Neural cell (in vitro differentiated cells): ENCODE results near the gene SLC9A3. TPM values are rescaled to one million over a fixed set of nuclear protein-coding genes. Genes with fewer than 3 reads are reported as not detected.

Experiments
- H2AFZ ChIP-seq: fragments of 200-600, 300-800 bp; sonication (generic), shearing (Covaris generic); 2 replicates; pipeline ENCODE4 v1.6.0; 2014; ENCODE audit warnings: low read depth, mild to moderate bottlenecking, antibody characterized with exemption, low read length, moderate library complexity
- H3F3A ChIP-seq: fragments of 200-600 bp; shearing (Covaris generic); 2 replicates; pipeline ENCODE4 v1.6.1; 2016; ENCODE audit warnings: mild to moderate bottlenecking, moderate library complexity, mixed read lengths, antibody characterized with exemption, low read length; ENCODE audit not compliant: insufficient read depth, poor library complexity, severe bottlenecking
- H3K27ac ChIP-seq: fragments of 200-600, 300-800 bp; sonication (generic), shearing (Covaris generic); 2 replicates; pipeline ENCODE4 v1.5.1; 2014; ENCODE audit warnings: mild to moderate bottlenecking, low read length, moderate library complexity
- H3K27me3 ChIP-seq: fragments of 300-800, 200-600 bp; sonication (generic), shearing (Covaris generic); 2 replicates; pipeline ENCODE4 v1.6.0; 2014; ENCODE audit warnings: mild to moderate bottlenecking, low read depth, low read length, moderate library complexity; ENCODE audit not compliant: insufficient read depth
- H3K36me3 ChIP-seq: fragments of 300-800, 200-600 bp; sonication (generic), shearing (Covaris generic); 2 replicates; pipeline ENCODE4 v1.5.1; 2014; ENCODE audit warnings: mild to moderate bottlenecking, antibody characterized with exemption, low read length, moderate library complexity; ENCODE audit not compliant: insufficient read depth
- H3K4me2 ChIP-seq: fragments of 300-800, 200-600 bp; sonication (generic), shearing (Covaris generic); 2 replicates; pipeline ENCODE4 v1.6.0; 2014; ENCODE audit warnings: mild to moderate bottlenecking, low read length
- H3K4me3 ChIP-seq: fragments of 300-800, 200-600 bp; sonication (generic), shearing (Covaris generic); 2 replicates; pipeline ENCODE4 v1.5.1; 2014; ENCODE audit warnings: mild to moderate bottlenecking, low read length, moderate library complexity
- H3K79me2 ChIP-seq: fragments of 200-600 bp; shearing (Covaris generic); replicated peaks from 2 replicates; pipeline ENCODE4 v1.6.0; 2014; ENCODE audit warnings: mild to moderate bottlenecking, low read length, moderate library complexity; ENCODE audit not compliant: insufficient read depth
- H3K9ac ChIP-seq: fragments of 300-800, 200-600 bp; sonication (generic), shearing (Covaris generic); 2 replicates; pipeline ENCODE4 v1.6.1; 2016; ENCODE audit warnings: mild to moderate bottlenecking, low read length, mixed read lengths
- H3K9me2 ChIP-seq: fragments of 200-600 bp; shearing (Covaris generic); 2 replicates; pipeline ENCODE4 v1.6.1; 2016; ENCODE audit warnings: mild to moderate bottlenecking, low read length, mixed read lengths; ENCODE audit not compliant: insufficient read depth
- H3K9me3 ChIP-seq: fragments of 200-600, 300-800 bp; sonication (generic), shearing (Covaris generic); 2 replicates; pipeline ENCODE4 v1.6.1; 2016; ENCODE audit warnings: mild to moderate bottlenecking, mixed run types, low read length, moderate library complexity, mixed read lengths
- H4K20me1 ChIP-seq: fragments of 200-600 bp; shearing (Covaris generic); 2 replicates; pipeline ENCODE4 v1.6.1; 2016; ENCODE audit warnings: mild to moderate bottlenecking, mixed run types; ENCODE audit not compliant: insufficient read depth
- EP300 ChIP-seq: fragments of 450-650 bp; conservative IDR thresholded peaks from 2 replicates; pipeline ENCODE4 v1.6.1; 2014; ENCODE audit warnings: antibody characterized with exemption, mild to moderate bottlenecking, moderate library complexity; ENCODE audit not compliant: poor library complexity, severe bottlenecking
- EZH2 ChIP-seq: fragments of 200-600, 300-800 bp; shearing (Covaris generic), sonication (generic); IDR thresholded peaks from 2 replicates; pipeline ENCODE4 v1.6.1; 2014; ENCODE audit warnings: antibody characterized with exemption, low read length, borderline replicate concordance, mild to moderate bottlenecking; ENCODE audit not compliant: insufficient read depth, poor library complexity, severe bottlenecking
- POLR2AphosphoS5 ChIP-seq: IDR thresholded peaks from 2 replicates; pipeline ENCODE4 v1.6.1; 2012
- REST ChIP-seq: IDR thresholded peaks from 2 replicates; pipeline ENCODE4 v1.6.1; 2012; ENCODE audit warnings: borderline replicate concordance
- SMC3 ChIP-seq: fragments of 450-650 bp; conservative IDR thresholded peaks from 2 replicates; pipeline ENCODE4 v1.6.1; 2014; ENCODE audit warnings: antibody characterized with exemption, mild to moderate bottlenecking, moderate library complexity; ENCODE audit not compliant: poor library complexity
- TAF1 ChIP-seq: IDR thresholded peaks from 2 replicates; pipeline ENCODE4 v1.6.1; 2012; ENCODE audit warnings: low read depth
- polyA plus RNA-seq: library from polyadenylated mRNA; depleted of rRNA; stranded (reverse); fragments of >200 nt; gene quantifications from 2 replicates; pipeline ENCODE4 v1.2.3, GENCODE V29; 2014

Gene SLC9A3
- polyA plus RNA-seq, 1 donor from 2014 or later = 4.0 TPM

- TF ChIP-seq REST (no peak), TAF1 (no peak), SMC3 (no peak)
These were observed 23.1 kb upstream of the SLC9A3 start (continued) for GRCh38 chr5:547086-547924.

GRCh38 chr5:546376-546908 is 22.2 kb upstream of the SLC9A3 start:
- no peak for TF ChIP-seq TAF1
- TF ChIP-seq POLR2AphosphoS5 = no peak
- no peak for TF ChIP-seq REST
- no peak for TF ChIP-seq SMC3
- no peak for TF ChIP-seq EZH2
- no peak for TF ChIP-seq EP300
- no peaks in the 10 kb centered on the region for H3K36me3 ChIP-seq
- no peaks in the 10 kb centered on the region for H4K20me1 ChIP-seq
- H3K27me3 ChIP-seq = no peaks in the 10 kb centered on the region
- no peaks in the 10 kb centered on the region for H3K9me2 ChIP-seq
- no peaks in the 10 kb centered on the region for H3K79me2 ChIP-seq
- no peak overlapping the region for H2AFZ ChIP-seq
- no peaks in the 10 kb centered on the region for H3K9me3 ChIP-seq
- no peak overlapping the region for H3K4me2 ChIP-seq
- H3K4me3 ChIP-seq = no peak overlapping the region
- H3K9ac ChIP-seq = no peak overlapping the region
- H3F3A ChIP-seq = no peaks in the 10 kb centered on the region
- no peak overlapping the region for H3K27ac ChIP-seq
